Right ventricle myocardium superior (tissue), 1 donor: ENCODE results near the gene TWF2. TPM values are rescaled to one million over a fixed set of nuclear protein-coding genes. Genes with fewer than 3 reads are reported as not detected.
"Not testable (repeated sequence)": the region's sequence is repeated elsewhere in the genome, so short reads cannot be mapped to it uniquely, and the experiment has no call there.

ENCODE experiments used
- ATAC-seq: fragments of 200-7000 bp; cut with Tn5 transposase; one replicate; pipeline ENCODE4 v1.9.1; 2020; ENCODE audit warnings: mild to moderate bottlenecking; ENCODE audit not compliant: poor library complexity
- DNase-seq: peaks from one replicate; pipeline ENCODE4 v3.0.0-alpha.2; 2020
- intact Hi-C: fragments of 100-400 bp; cut with DNase I; formaldehyde crosslinking; loops from one replicate; pipeline ENCODE4 v1.11.2; 2022
- long read RNA-seq: library from polyadenylated mRNA; unstranded; transcript quantifications from one replicate; pipeline ENCODE4 v2.0.0, GENCODE V29; 2021
- total RNA-seq: library from RNA; stranded (reverse); fragmentation: NEBNext Ultra II Directional; extraction: Animal tissue kit (Norgen Biotek cat#: 25700); gene quantifications from one replicate; pipeline ENCODE4 v1.2.1, GENCODE V29; 2021
- donor health status: DM: no; HTN: yes; CAD: no; lungs with severe emphysema.

TWF2 gene
- 131 TPM for total RNA-seq
- long read RNA-seq, transcript TWF2-201 (9 exons, 1,718 nt), result major isoform, 83 of 413 reads
- long read RNA-seq, partial matches to known transcripts, result 318 of 413 reads
- long read RNA-seq, other reads (novel, unspliced or antisense), result 12 of 413 reads

- intact Hi-C loops, result loop anchor here (5.0 kb wide), 1 partner anchor 38 kb away; the partner anchor contains the start of gene WDR82
- ATAC-seq, result peak; percentile 87
- peak; percentile 90 for DNase-seq
Observed at GRCh38 chr3:52238761-52239701, at the start of gene TWF2. TSS of gene TWF2 (minus strand) at chr3:52239158. CDS start at chr3:52239016, 142 bp downstream.

- intact Hi-C loops, result no loop called here
Observed at GRCh38 chr3:52288674-52289073, 49.7 kb upstream of the TWF2 start.

GRCh38 chr3:52286777-52287110 is 47.8 kb upstream of the TWF2 start:
- intact Hi-C loops, result no loop called here
- no peak for ATAC-seq
- no peak for DNase-seq

More at GRCh38 chr3:52288674-52289073, 49.7 kb upstream of the TWF2 start:
- DNase-seq (no peak), ATAC-seq (no peak)

GRCh38 chr3:52284051-52284450 is 45.1 kb upstream of the TWF2 start:
- DNase-seq, ATAC-seq, intact Hi-C loops: not testable (repeated sequence)

- ATAC-seq, result no peak
- intact Hi-C loops, result no loop called here
- no peak for DNase-seq
Observed at GRCh38 chr3:52283306-52283705, 44.3 kb upstream of the TWF2 start.

GRCh38 chr3:52281981-52282801 is 43.2 kb upstream of the TWF2 start:
- DNase-seq (no peak), ATAC-seq (no peak)
- intact Hi-C loops, result no loop called here

GRCh38 chr3:52280050-52280461 is 41.1 kb upstream of the TWF2 start:
- no peak for DNase-seq
- intact Hi-C loops, result no loop called here
- ATAC-seq, result no peak

- ATAC-seq, result no peak
- no peak for DNase-seq
- intact Hi-C loops, result loop anchor here (5.0 kb wide), 1 partner anchor 42 kb away; the partner anchor contains the start of gene TWF2
Observed at GRCh38 chr3:52279596-52279995, 40.6 kb upstream of the TWF2 start.

GRCh38 chr3:52278510-52279069 is 39.6 kb upstream of the TWF2 start, which contains the start of gene WDR82:
TSS of gene WDR82 (minus strand) at chr3:52278649. CDS start at chr3:52278361, 288 bp downstream.
- DNase-seq (peak; percentile 99), ATAC-seq (peak; percentile 97)
- intact Hi-C loops, result loop anchor here (5.0 kb wide), 1 partner anchor 41 kb away; the partner anchor contains the start of gene TWF2

- intact Hi-C loops, result loop anchor here (5.0 kb wide), 1 partner anchor 41 kb away; the partner anchor contains the start of gene TWF2
- no peak for DNase-seq
- peak; percentile 84 for ATAC-seq
Observed at GRCh38 chr3:52277972-52278509, 39.1 kb upstream of the TWF2 start.

GRCh38 chr3:52277071-52277964 is 38.4 kb upstream of the TWF2 start:
- DNase-seq (peak; percentile 90), ATAC-seq (peak; percentile 57)
- intact Hi-C loops, result loop anchor here (5.0 kb wide), 1 partner anchor 40 kb away; the partner anchor contains the start of gene TWF2

- not testable (repeated sequence) for DNase-seq, ATAC-seq
- intact Hi-C loops, result loop anchor here (5.0 kb wide), 1 partner anchor 37 kb away; the partner anchor contains the start of gene TWF2
Observed at GRCh38 chr3:52274781-52275180, 35.8 kb upstream of the TWF2 start.

- ATAC-seq (no peak), DNase-seq (no peak)
- intact Hi-C loops, result no loop called here
Observed at GRCh38 chr3:52272831-52273230, 33.9 kb upstream of the TWF2 start.

GRCh38 chr3:52272172-52272571 is 33.2 kb upstream of the TWF2 start:
- ATAC-seq, intact Hi-C loops, DNase-seq: not testable (repeated sequence)

GRCh38 chr3:52270252-52270754 is 31.3 kb upstream of the TWF2 start:
- intact Hi-C loops, result no loop called here
- DNase-seq (no peak), ATAC-seq (no peak)

- intact Hi-C loops, result no loop called here
- ATAC-seq (no peak), DNase-seq (no peak)
Observed at GRCh38 chr3:52269776-52270175, 30.8 kb upstream of the TWF2 start.

GRCh38 chr3:52268036-52268435 is 29.1 kb upstream of the TWF2 start:
- ATAC-seq, result no peak
- intact Hi-C loops, result no loop called here
- no peak for DNase-seq
